Endodermal cell (in vitro differentiated cells): Measurements from ENCODE around the gene MYOM1. TPM values are rescaled to one million over a fixed set of nuclear protein-coding genes. Genes with fewer than 3 reads are reported as not detected.
A peak's percentile ranks its signal among the peaks of the same experiment; 100 is the strongest.

Experiments
- DNase-seq: peaks from one replicate; pipeline ENCODE4 v3.0.0-alpha.2; 2017
- H3K27ac ChIP-seq: 2 replicates; pipeline ENCODE4 v1.5.1; 2013; ENCODE audit warnings: mild to moderate bottlenecking, low read depth, low read length, moderate library complexity
- H3K27me3 ChIP-seq: 2 replicates; pipeline ENCODE4 v1.6.1; 2013; ENCODE audit warnings: mild to moderate bottlenecking, low read length, moderate library complexity; ENCODE audit not compliant: insufficient read depth, control insufficient read depth, poor library complexity, severe bottlenecking
- H3K36me3 ChIP-seq: 2 replicates; pipeline ENCODE4 v1.7.0; 2013; ENCODE audit warnings: mild to moderate bottlenecking, low read length, moderate library complexity; ENCODE audit not compliant: control insufficient read depth, insufficient read depth
- H3K4me1 ChIP-seq: one replicate; pipeline ENCODE4 v1.7.0; 2013; ENCODE audit warnings: low read length; ENCODE audit not compliant: control insufficient read depth, insufficient read depth
- H3K4me3 ChIP-seq: 2 replicates; pipeline ENCODE4 v1.5.1; 2013; ENCODE audit warnings: mild to moderate bottlenecking, low read length, moderate library complexity
- H3K9ac ChIP-seq: 2 replicates; pipeline ENCODE4 v1.6.1; 2013; ENCODE audit warnings: mild to moderate bottlenecking, low read length, moderate library complexity; ENCODE audit not compliant: poor library complexity, severe bottlenecking; ENCODE audit errors: extremely low read depth
- H3K9me3 ChIP-seq: 2 replicates; pipeline ENCODE4 v1.6.1; 2013; ENCODE audit warnings: mild to moderate bottlenecking, low read length, moderate library complexity; ENCODE audit not compliant: control insufficient read depth
- H3K27ac Mint-ChIP-seq: 2 replicates; pipeline ENCODE4 v1.8.0; 2020; ENCODE audit warnings: mixed read lengths
- H3K27me3 Mint-ChIP-seq: 2 replicates; pipeline ENCODE4 v1.8.0; 2021; ENCODE audit warnings: mild to moderate bottlenecking, mixed read lengths; ENCODE audit not compliant: insufficient read depth
- H3K36me3 Mint-ChIP-seq: 2 replicates; pipeline ENCODE4 v1.8.0; 2020; ENCODE audit warnings: low read depth, mixed read lengths
- H3K4me1 Mint-ChIP-seq: 2 replicates; pipeline ENCODE4 v1.8.0; 2020; ENCODE audit warnings: mixed read lengths
- H3K4me3 Mint-ChIP-seq: 2 replicates; pipeline ENCODE4 v1.8.0; 2020; ENCODE audit warnings: mild to moderate bottlenecking, moderate library complexity, mixed read lengths
- H3K9me3 Mint-ChIP-seq: 2 replicates; pipeline ENCODE4 v1.8.0; 2020; ENCODE audit warnings: mild to moderate bottlenecking, mixed read lengths
- WGBS, 2 experiments: methylation state at CpG; one replicate each; pipeline versions ENCODE4 v1.1.5 to v1.1.7; 2013; ENCODE audit warnings: missing lambda C conversion rate in 2 of 2, mixed read lengths in 1 of 2; ENCODE audit not compliant: insufficient coverage in 1 of 2, insufficient read length in 1 of 2; 5-methylcytosine and 5-hydroxymethylcytosine counted together
- total RNA-seq, 2 donors: library from RNA; stranded (reverse); fragmentation: NEBNext Ultra II Directional in 1 of 2; extraction: Animal tissue kit (Norgen Biotek cat#: 25700) in 1 of 2; gene quantifications; 2 replicates in 1 of 2; 3 replicates in 1 of 2; pipeline ENCODE4 v1.2.1, GENCODE V29; 2021
- TF ChIP-seq, protein P1 (sequence below): fragments of 200-600 bp; sonication (generic); conservative IDR thresholded peaks from 2 replicates; pipeline ENCODE4 v1.5.0; 2021; ENCODE audit warnings: antibody characterized with exemption, mild to moderate bottlenecking

MYOM1 gene
- total RNA-seq, 2 donors from 2014 or later, result 0.49 to 0.88 TPM

GRCh38 chr18:3084206-3084605, 135.6 kb downstream of the MYOM1 start:
- TF ChIP-seq, protein P1, sequence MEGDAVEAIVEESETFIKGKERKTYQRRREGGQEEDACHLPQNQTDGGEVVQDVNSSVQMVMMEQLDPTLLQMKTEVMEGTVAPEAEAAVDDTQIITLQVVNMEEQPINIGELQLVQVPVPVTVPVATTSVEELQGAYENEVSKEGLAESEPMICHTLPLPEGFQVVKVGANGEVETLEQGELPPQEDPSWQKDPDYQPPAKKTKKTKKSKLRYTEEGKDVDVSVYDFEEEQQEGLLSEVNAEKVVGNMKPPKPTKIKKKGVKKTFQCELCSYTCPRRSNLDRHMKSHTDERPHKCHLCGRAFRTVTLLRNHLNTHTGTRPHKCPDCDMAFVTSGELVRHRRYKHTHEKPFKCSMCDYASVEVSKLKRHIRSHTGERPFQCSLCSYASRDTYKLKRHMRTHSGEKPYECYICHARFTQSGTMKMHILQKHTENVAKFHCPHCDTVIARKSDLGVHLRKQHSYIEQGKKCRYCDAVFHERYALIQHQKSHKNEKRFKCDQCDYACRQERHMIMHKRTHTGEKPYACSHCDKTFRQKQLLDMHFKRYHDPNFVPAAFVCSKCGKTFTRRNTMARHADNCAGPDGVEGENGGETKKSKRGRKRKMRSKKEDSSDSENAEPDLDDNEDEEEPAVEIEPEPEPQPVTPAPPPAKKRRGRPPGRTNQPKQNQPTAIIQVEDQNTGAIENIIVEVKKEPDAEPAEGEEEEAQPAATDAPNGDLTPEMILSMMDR, result no peak
- H3K4me1 Mint-ChIP-seq, result peaks cover 8% of the 10 kb centered on the region
- no peaks in the 10 kb centered on the region for H3K27me3 ChIP-seq
- no peak overlapping the region for H3K9ac ChIP-seq
- WGBS, 2 experiments, result 92% methylated on average over 3 of the region's 3 CpGs; no CpG with 5 or more reads in 1 of the 2 experiments
- no peaks in the 10 kb centered on the region for H3K36me3 Mint-ChIP-seq
- H3K9me3 ChIP-seq, result no peaks in the 10 kb centered on the region
- H3K27ac ChIP-seq, result no peak overlapping the region
- no peak for DNase-seq
- no peak overlapping the region for H3K4me3 Mint-ChIP-seq
- no peak overlapping the region for H3K4me3 ChIP-seq
- no peaks in the 10 kb centered on the region for H3K4me1 ChIP-seq
- H3K9me3 Mint-ChIP-seq, result no peaks in the 10 kb centered on the region
- no peaks in the 10 kb centered on the region for H3K36me3 ChIP-seq
- H3K27me3 Mint-ChIP-seq, result no peaks in the 10 kb centered on the region
- H3K27ac Mint-ChIP-seq, result peak overlapping the region; percentile 55

GRCh38 chr18:3083766-3084165, 136.0 kb downstream of the MYOM1 start:
- no peak overlapping the region for H3K4me3 Mint-ChIP-seq
- Histone ChIP-seq H3K9me3 (no peaks in the 10 kb centered on the region), H3K4me1 (no peaks in the 10 kb centered on the region), H3K27me3 (no peaks in the 10 kb centered on the region), H3K4me3 (no peak overlapping the region), H3K36me3 (no peaks in the 10 kb centered on the region), H3K27ac (no peak overlapping the region), H3K9ac (no peak overlapping the region)
- TF ChIP-seq, protein P1, result no peak
- peaks cover 8% of the 10 kb centered on the region for H3K4me1 Mint-ChIP-seq
- DNase-seq, result no peak
- H3K27ac Mint-ChIP-seq, result no peak overlapping the region
- no peaks in the 10 kb centered on the region for H3K9me3 Mint-ChIP-seq
- no peaks in the 10 kb centered on the region for H3K36me3 Mint-ChIP-seq
- H3K27me3 Mint-ChIP-seq, result no peaks in the 10 kb centered on the region
- 42 to 63% methylated on average over 2 to 3 of the region's 3 CpGs for WGBS, 2 experiments

- H3K36me3 ChIP-seq, result no peaks in the 10 kb centered on the region
- H3K9me3 ChIP-seq, result no peaks in the 10 kb centered on the region
- H3K4me3 ChIP-seq, result no peak overlapping the region
- H3K9ac ChIP-seq, result no peak overlapping the region
- H3K27ac ChIP-seq, result no peak overlapping the region
- Mint-ChIP-seq H3K27me3 (no peaks in the 10 kb centered on the region), H3K36me3 (no peaks in the 10 kb centered on the region), H3K4me1 (peaks cover 8% of the 10 kb centered on the region), H3K9me3 (no peaks in the 10 kb centered on the region), H3K4me3 (no peak overlapping the region), H3K27ac (no peak overlapping the region)
- no peak for DNase-seq
- WGBS, 2 experiments, result 81 to 100% methylated on average over 2 to 3 of the region's 3 CpGs
- TF ChIP-seq, protein P1, result no peak
- H3K27me3 ChIP-seq, result no peaks in the 10 kb centered on the region
- no peaks in the 10 kb centered on the region for H3K4me1 ChIP-seq
These were observed 138.2 kb downstream of the MYOM1 start for GRCh38 chr18:3081584-3081991.
